K562 (cell line): Measurements from ENCODE around the gene VPS13D. TPM values are rescaled to one million over a fixed set of nuclear protein-coding genes. Genes with fewer than 3 reads are reported as not detected.

Source experiments
- FOXP4 ChIP-seq: sonication (generic); formaldehyde crosslinking; IDR thresholded peaks from 2 replicates; pipeline ENCODE4 v1.8.0; 2022; ENCODE audit warnings: mild to moderate bottlenecking, missing genetic modification reagents, borderline replicate concordance
- GATAD2B ChIP-seq: fragments of 450-650 bp; IDR thresholded peaks from 2 replicates; pipeline ENCODE4 v1.6.1; 2017; ENCODE audit warnings: mild to moderate bottlenecking, borderline replicate concordance
- HCFC1 ChIP-seq: IDR thresholded peaks from 2 replicates; pipeline ENCODE4 v1.6.1; 2012; ENCODE audit warnings: low read depth, low read length, improper control_type of control experiment
- MITF ChIP-seq: IDR thresholded peaks from 2 replicates; pipeline ENCODE4 v1.6.1; 2014; ENCODE audit warnings: antibody characterized with exemption
- MYNN ChIP-seq, 2 experiments: sonication (generic); formaldehyde crosslinking in 1 of 2; IDR thresholded peaks; 2 replicates each; pipeline versions ENCODE4 v1.5.0 to v1.6.1; 2016 to 2020; ENCODE audit warnings: antibody characterized with exemption in 1 of 2, missing genetic modification reagents in 1 of 2
- PTBP1 ChIP-seq: fragments of 200-400 bp; formaldehyde crosslinking; IDR thresholded peaks from 2 replicates; pipeline ENCODE4 v1.6.1; 2017; ENCODE audit warnings: low read depth, low read length
- ZNF395 ChIP-seq: fragments of 200-800 bp; sonication (Bioruptor generic); IDR thresholded peaks from 2 replicates; pipeline ENCODE4 v1.6.1; 2017; ENCODE audit warnings: missing genetic modification characterization, missing compliant biosample characterization
- ZNF512 ChIP-seq: IDR thresholded peaks from 2 replicates; pipeline ENCODE4 v1.6.1; 2016; ENCODE audit warnings: missing genetic modification characterization, missing compliant biosample characterization
- ZNF589 ChIP-seq: fragments of 200-800 bp; sonication (Bioruptor generic); IDR thresholded peaks from 2 replicates; pipeline ENCODE4 v1.6.1; 2016; ENCODE audit warnings: low read depth, missing genetic modification characterization, missing compliant biosample characterization
- polyA plus RNA-seq, 8 experiments: library from polyadenylated mRNA; depleted of rRNA in 4 of 8; stranded (reverse) in 5 of 8; unstranded in 3 of 8; fragments of >200 nt; fragmentation: Nextera tagmentation in 2 of 8; fragmentation: Illumina TruSeq in 1 of 8; extraction: Ambion mirVana in 2 of 8; extraction: Trizol in 1 of 8; gene quantifications; 2 replicates each; pipeline versions ENCODE4 v1.2.1 to v1.2.3, GENCODE V29; 2011 to 2014; ENCODE audit warnings: inconsistent platforms in 1 of 8, missing spikeins in 1 of 8
- total RNA-seq, 7 experiments: library from RNA; depleted of rRNA in 6 of 7; stranded (reverse); fragments of >200 nt in 6 of 7; fragmentation: Illumina TruSeq in 2 of 7; extraction: Trizol in 2 of 7; gene quantifications; 2 replicates each; pipeline versions ENCODE4 v1.2.1 to v1.2.3, GENCODE V29; 2011 to 2021; ENCODE audit warnings: low replicate concordance in 1 of 7
- TF ChIP-seq, protein P1 (sequence below): fragments of 250-450 bp; sonication (Bioruptor Pico); IDR thresholded peaks from 2 replicates; pipeline ENCODE4 v1.8.0; 2022; ENCODE audit warnings: moderate library complexity, mild to moderate bottlenecking, inconsistent platforms
- TF ChIP-seq, protein P2 (sequence below), 2 experiments: fragments of 150-350 bp in 1 of 2; IDR thresholded peaks; 2 replicates each; pipeline ENCODE4 v1.6.1; 2012 to 2016; ENCODE audit warnings: low read depth in 2 of 2, low read length in 2 of 2, mild to moderate bottlenecking in 1 of 2, moderate library complexity in 1 of 2
- TF ChIP-seq, protein P3 (sequence below): fragments of 450-650 bp; IDR thresholded peaks from 2 replicates; pipeline ENCODE4 v1.6.1; 2016; ENCODE audit warnings: antibody characterized with exemption

VPS13D gene
- total and polyA plus RNA-seq, 9 of the 15 experiments (the other 6 are each of a cell fraction or from before 2014, with no cell fraction given) = 6.1 to 51.5 (median 38.5) TPM

DNA sequence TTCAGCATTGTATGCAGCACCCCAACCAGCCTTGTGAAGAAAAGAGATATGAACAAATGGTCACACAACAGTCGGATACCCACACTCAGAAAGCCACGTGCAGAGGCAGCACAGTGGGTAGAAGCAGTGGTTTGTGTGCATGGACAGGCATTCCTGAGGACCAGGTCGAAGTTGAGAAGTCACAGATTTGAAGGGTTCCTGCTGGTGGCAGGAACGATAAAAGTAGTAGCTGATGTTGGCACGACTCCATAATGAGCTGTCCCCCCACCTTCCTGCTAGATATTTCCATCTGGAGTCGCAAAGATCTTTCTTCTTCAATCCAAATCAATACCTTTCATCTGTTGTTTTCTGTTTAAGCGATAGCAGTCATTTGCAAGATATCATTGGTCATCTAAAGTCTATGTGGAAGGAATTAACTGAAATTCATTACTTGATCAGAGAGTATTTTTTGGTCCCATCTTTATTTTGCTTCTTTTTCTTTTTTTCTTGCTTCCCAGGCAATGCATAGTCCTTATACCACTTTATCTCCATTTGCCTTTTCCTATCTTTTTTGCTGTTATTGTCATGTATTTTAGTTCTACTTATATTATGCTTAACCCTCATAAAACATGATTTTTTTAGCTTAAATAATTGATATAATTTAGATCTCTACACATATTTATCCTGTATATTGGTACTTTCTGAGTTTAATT lies 211.7 kb downstream of the VPS13D start (continued):
- TF ChIP-seq ZNF395 (no peak; the same call in 1 of the 2 replicates), MITF (no peak), GATAD2B (no peak), PTBP1 (no peak), ZNF512 (tag) (no peak), ZNF589 (CRISPR knock-in tag) (no peak), MYNN (IDR thresholded peaks at IDR 0.05) (no peak), MYNN (CRISPR knock-in tag; IDR thresholded peaks at IDR 0.05) (no peak), FOXP4 (no peak), HCFC1 (no peak)
- TF ChIP-seq, protein P1, sequence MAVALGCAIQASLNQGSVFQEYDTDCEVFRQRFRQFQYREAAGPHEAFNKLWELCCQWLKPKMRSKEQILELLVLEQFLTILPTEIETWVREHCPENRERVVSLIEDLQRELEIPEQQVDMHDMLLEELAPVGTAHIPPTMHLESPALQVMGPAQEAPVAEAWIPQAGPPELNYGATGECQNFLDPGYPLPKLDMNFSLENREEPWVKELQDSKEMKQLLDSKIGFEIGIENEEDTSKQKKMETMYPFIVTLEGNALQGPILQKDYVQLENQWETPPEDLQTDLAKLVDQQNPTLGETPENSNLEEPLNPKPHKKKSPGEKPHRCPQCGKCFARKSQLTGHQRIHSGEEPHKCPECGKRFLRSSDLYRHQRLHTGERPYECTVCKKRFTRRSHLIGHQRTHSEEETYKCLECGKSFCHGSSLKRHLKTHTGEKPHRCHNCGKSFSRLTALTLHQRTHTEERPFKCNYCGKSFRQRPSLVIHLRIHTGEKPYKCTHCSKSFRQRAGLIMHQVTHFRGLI (CRISPR knock-in tag) = no peak
- TF ChIP-seq, protein P2, sequence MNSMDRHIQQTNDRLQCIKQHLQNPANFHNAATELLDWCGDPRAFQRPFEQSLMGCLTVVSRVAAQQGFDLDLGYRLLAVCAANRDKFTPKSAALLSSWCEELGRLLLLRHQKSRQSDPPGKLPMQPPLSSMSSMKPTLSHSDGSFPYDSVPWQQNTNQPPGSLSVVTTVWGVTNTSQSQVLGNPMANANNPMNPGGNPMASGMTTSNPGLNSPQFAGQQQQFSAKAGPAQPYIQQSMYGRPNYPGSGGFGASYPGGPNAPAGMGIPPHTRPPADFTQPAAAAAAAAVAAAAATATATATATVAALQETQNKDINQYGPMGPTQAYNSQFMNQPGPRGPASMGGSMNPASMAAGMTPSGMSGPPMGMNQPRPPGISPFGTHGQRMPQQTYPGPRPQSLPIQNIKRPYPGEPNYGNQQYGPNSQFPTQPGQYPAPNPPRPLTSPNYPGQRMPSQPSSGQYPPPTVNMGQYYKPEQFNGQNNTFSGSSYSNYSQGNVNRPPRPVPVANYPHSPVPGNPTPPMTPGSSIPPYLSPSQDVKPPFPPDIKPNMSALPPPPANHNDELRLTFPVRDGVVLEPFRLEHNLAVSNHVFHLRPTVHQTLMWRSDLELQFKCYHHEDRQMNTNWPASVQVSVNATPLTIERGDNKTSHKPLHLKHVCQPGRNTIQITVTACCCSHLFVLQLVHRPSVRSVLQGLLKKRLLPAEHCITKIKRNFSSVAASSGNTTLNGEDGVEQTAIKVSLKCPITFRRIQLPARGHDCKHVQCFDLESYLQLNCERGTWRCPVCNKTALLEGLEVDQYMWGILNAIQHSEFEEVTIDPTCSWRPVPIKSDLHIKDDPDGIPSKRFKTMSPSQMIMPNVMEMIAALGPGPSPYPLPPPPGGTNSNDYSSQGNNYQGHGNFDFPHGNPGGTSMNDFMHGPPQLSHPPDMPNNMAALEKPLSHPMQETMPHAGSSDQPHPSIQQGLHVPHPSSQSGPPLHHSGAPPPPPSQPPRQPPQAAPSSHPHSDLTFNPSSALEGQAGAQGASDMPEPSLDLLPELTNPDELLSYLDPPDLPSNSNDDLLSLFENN (IDR thresholded peaks at IDR 0.05; ENCODE audit: low read depth in 2 of 2, low read length in 2 of 2) = no peak
- TF ChIP-seq, protein P3, sequence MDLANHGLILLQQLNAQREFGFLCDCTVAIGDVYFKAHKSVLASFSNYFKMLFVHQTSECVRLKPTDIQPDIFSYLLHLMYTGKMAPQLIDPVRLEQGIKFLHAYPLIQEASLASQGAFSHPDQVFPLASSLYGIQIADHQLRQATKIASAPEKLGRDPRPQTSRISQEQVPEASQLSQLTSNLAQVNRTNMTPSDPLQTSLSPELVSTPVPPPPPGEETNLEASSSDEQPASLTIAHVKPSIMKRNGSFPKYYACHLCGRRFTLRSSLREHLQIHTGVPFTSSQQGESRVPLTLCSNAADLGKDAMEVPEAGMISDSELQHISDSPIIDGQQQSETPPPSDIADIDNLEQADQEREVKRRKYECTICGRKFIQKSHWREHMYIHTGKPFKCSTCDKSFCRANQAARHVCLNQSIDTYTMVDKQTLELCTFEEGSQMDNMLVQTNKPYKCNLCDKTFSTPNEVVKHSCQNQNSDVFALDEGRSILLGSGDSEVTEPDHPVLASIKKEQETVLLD = 0 out of 2 replicates have a peak, but pooled peaks have one; percentile 37
